Fibroblast of mammary gland (primary cell): ENCODE data around the gene PABPN1L.

Experiments used
- DNase-seq: peaks from one replicate; pipeline ENCODE4 v3.0.0-alpha.2; 2010; ENCODE audit warnings: low read depth
- H3K4me3 ChIP-seq: 2 replicates; pipeline ENCODE4 v1.5.1; 2011; ENCODE audit warnings: low read depth, mild to moderate bottlenecking, low read length, moderate library complexity; ENCODE audit not compliant: control insufficient read depth
- TF ChIP-seq, protein P1 (sequence below): conservative IDR thresholded peaks from 2 replicates; pipeline ENCODE4 v1.5.1; 2011; ENCODE audit warnings: low read depth, low read length, inconsistent platforms; ENCODE audit not compliant: control insufficient read depth, insufficient read depth

The PABPN1L gene

DNA sequence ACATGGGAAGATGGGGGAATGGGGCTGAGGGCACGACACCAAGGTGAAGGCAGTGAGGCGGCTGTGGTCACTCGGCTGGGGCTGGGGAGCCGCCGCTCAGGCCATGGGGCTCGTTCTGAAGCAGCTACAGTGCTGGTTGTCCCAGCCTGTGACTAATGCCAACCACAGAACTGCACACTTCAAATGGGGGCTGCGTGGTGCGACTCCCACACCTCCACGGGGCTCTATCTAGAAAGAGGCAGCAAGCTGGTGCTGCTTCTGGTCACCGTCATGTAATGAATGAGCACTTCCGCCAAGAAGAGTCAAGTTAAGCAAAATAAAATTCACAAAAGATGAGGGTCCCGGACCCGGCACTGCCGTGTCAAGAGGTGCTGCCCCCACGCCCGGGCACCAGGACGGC lies 29.7 kb downstream of the PABPN1L start:
- DNase-seq, result no peak
- H3K4me3 ChIP-seq, result no peak overlapping the region
- TF ChIP-seq, protein P1, sequence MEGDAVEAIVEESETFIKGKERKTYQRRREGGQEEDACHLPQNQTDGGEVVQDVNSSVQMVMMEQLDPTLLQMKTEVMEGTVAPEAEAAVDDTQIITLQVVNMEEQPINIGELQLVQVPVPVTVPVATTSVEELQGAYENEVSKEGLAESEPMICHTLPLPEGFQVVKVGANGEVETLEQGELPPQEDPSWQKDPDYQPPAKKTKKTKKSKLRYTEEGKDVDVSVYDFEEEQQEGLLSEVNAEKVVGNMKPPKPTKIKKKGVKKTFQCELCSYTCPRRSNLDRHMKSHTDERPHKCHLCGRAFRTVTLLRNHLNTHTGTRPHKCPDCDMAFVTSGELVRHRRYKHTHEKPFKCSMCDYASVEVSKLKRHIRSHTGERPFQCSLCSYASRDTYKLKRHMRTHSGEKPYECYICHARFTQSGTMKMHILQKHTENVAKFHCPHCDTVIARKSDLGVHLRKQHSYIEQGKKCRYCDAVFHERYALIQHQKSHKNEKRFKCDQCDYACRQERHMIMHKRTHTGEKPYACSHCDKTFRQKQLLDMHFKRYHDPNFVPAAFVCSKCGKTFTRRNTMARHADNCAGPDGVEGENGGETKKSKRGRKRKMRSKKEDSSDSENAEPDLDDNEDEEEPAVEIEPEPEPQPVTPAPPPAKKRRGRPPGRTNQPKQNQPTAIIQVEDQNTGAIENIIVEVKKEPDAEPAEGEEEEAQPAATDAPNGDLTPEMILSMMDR, result no peak

DNA sequence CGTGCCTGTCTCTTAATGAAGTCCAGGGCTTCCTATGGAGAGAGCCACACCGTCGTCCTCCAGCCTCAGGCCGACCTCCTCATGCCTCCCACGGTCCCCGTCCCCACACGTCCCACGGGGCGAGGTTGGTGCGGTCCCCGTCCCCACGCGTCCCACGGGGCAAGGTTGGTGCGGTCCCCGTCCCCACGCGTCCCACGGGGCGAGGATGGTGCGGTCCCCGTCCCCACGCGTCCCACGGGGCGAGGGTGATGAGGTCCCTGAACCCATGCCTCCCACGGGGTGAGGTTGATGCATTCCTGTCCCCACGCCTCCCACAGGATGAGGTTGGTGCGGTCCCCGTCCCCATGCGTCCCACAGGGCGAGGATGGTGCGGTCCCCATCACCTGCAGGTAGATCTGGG lies 30.6 kb downstream of the PABPN1L start:
- TF ChIP-seq, protein P1, result no peak

DNA sequence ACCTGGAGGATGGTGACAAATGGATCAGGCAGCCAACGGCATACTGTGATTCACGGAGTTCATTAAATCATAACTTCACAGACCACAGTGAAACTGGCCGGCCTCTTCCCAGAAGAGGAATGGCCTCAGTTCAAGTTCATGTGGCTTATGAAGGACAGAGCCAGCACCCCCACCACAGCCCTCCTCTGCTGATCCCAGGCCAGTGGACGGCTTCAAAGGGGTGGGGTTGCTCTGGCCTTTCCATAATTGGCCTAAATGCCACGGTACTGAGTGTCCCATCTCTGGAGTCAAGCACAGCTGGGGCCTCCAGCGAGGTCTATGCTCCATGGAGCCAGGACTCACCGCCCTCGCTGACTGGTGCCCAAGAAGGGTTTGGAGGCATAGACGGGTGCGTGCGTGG lies 31.1 kb downstream of the PABPN1L start:
- TF ChIP-seq, protein P1, result no peak
- H3K4me3 ChIP-seq, result no peak overlapping the region
- peak; percentile 14 for DNase-seq

More for the DNA sequence above, 30.6 kb downstream of the PABPN1L start:
- no peak for DNase-seq
- H3K4me3 ChIP-seq, result no peak overlapping the region

DNA sequence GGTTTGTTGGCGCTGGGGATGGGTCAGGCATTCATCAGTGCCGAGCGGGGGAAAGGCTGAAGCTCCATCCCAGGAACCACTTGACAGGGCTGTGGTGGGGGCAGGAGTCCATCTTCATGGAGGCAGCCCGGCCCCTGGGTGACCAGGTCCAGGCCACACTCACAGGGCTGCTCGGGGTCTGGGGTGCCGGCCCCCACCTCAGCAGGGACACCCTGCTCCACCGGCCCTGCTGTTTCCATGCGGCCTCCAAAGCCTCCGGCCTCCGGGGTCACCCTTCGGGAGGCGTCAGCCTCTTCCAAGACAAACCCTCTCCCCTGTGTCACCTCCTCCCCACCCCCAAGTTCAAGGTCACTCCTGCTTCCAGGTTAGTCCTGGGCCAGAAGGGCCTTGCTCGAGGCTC lies 31.8 kb downstream of the PABPN1L start:
- TF ChIP-seq, protein P1, result no peak
- no peak for DNase-seq
- no peak overlapping the region for H3K4me3 ChIP-seq

DNA sequence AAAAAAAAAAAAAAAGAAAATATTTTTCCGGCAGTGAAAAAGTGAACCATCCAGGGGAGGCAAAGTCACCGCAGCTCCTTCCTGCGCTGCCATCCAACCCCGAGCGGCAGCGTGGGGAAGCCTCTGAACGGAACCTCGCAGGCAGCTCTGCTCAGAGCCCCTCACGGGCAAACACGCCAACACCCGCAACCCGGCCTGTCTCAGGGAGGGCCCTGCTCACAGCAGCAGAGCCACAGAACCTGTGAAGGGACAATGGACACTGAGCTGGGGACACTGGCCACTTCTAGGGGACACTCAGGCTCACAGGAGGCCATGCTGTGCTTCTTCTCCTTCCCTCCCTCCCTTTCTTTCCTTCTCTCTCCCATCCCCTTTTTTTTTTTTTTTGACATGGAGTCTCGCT lies 33.4 kb downstream of the PABPN1L start:
- TF ChIP-seq, protein P1, result no peak
- DNase-seq, result no peak

DNA sequence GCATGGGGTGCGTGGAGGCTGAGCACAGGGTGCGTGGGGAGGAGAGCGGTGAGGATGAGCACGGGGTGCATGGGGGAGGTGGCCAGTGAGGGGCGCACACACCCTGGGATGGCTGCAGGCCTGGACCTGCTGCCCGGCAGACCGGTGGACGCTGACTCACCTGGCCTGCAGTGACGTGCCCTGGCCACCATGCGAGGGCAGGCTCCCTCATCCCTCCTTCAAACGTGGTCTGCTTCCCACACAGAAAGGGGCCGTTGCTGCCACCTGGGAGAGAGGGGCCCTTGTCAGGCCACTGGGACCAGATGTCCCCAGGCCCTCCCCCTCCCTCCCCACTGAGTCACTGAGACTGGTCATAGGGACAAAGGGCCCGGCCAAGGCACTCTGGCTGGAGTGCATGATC lies 34.6 kb downstream of the PABPN1L start:
- DNase-seq, result no peak
- TF ChIP-seq, protein P1, result no peak

More for the DNA sequence above, 33.4 kb downstream of the PABPN1L start:
- no peak overlapping the region for H3K4me3 ChIP-seq

DNA sequence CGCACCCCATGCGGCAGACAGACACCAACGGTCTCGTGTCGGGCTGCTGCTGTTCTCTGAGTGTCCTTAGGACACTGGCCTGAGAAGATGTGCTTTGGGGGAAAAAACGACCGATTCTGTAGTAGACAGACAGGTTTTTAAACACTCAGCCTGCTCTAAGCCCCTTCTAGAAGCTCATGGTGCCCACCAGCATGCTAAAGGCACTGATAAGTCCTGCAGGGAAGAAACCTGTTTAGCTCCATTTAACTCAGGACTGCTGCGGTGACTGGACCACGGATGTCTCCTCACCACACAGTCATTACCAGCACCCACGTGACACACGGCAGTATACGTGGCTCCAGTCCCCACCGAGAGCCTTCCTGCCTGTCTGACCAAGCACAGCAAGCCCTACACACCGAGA lies 35.7 kb downstream of the PABPN1L start:
- H3K4me3 ChIP-seq, result no peak overlapping the region
- no peak for DNase-seq
- TF ChIP-seq, protein P1, result no peak

More for the DNA sequence above, 34.6 kb downstream of the PABPN1L start:
- H3K4me3 ChIP-seq, result no peak overlapping the region
